Renal pelvis (tissue), 4 donors: ENCODE measurements around the gene SAPCD2. TPM values are rescaled to one million over a fixed set of nuclear protein-coding genes. Genes with fewer than 3 reads are reported as not detected.
A peak's percentile ranks its signal among the peaks of the same experiment; 100 is the strongest.
"Not testable (repeated sequence)": the region's sequence is repeated elsewhere in the genome, so short reads cannot be mapped to it uniquely, and the experiment has no call there.

Experiments
- DNase-seq: peaks from one replicate; pipeline ENCODE4 v3.0.0-alpha.2; 2013
- polyA plus RNA-seq, 3 donors: library from polyadenylated mRNA; unstranded; fragments of 120-200 nt; gene quantifications; one replicate each; pipeline ENCODE4 v1.2.1, GENCODE V29; 2013; ENCODE audit not compliant: insufficient read length in 3 of 3

SAPCD2 gene
- polyA plus RNA-seq, 3 donors: 8.0 to 10.4 (median 10.0) TPM

GRCh38 chr9:137033481-137033880 is 36.9 kb downstream of the SAPCD2 start:
- not testable (repeated sequence) for DNase-seq

GRCh38 chr9:137032858-137033257 is 37.5 kb downstream of the SAPCD2 start:
- no peak for DNase-seq

GRCh38 chr9:137031904-137032640 is 38.3 kb downstream of the SAPCD2 start, which contains the start of gene FUT7:
TSS of gene FUT7 (minus strand) at chr9:137032088. CDS start at chr9:137031991, 97 bp downstream.
- no peak for DNase-seq

GRCh38 chr9:137030538-137031527 is 39.5 kb downstream of the SAPCD2 start:
- no peak for DNase-seq

GRCh38 chr9:137030006-137030405 is 40.4 kb downstream of the SAPCD2 start:
- DNase-seq: no peak

- DNase-seq: no peak
These were observed 41.1 kb downstream of the SAPCD2 start for GRCh38 chr9:137029058-137029936.

GRCh38 chr9:137028263-137029057 is 41.9 kb downstream of the SAPCD2 start:
- no peak for DNase-seq

- no peak for DNase-seq
These were observed 42.7 kb downstream of the SAPCD2 start, which contains the start of gene ABCA2 for GRCh38 chr9:137027369-137028262. TSS of gene ABCA2 (minus strand) at chr9:137028237. CDS start at chr9:137028140, 97 bp downstream.

- DNase-seq: no peak
These were observed 43.5 kb downstream of the SAPCD2 start for GRCh38 chr9:137026828-137027227.

- no peak for DNase-seq
These were observed 44.0 kb downstream of the SAPCD2 start for GRCh38 chr9:137026384-137026783.

- DNase-seq: peak; percentile 85
These were observed 44.8 kb downstream of the SAPCD2 start for GRCh38 chr9:137025517-137025966.

GRCh38 chr9:137023583-137023991 is 46.8 kb downstream of the SAPCD2 start:
- DNase-seq: no peak

- no peak for DNase-seq
These were observed 47.2 kb downstream of the SAPCD2 start for GRCh38 chr9:137023157-137023556.

GRCh38 chr9:137022662-137023008 is 47.7 kb downstream of the SAPCD2 start:
- no peak for DNase-seq

GRCh38 chr9:137021979-137022661 is 48.2 kb downstream of the SAPCD2 start:
- DNase-seq: no peak

- DNase-seq: no peak
These were observed 48.8 kb downstream of the SAPCD2 start for GRCh38 chr9:137021568-137021978.

- DNase-seq: no peak
These were observed 49.4 kb downstream of the SAPCD2 start for GRCh38 chr9:137020771-137021567.
